Measurements from ENCODE around the gene ABCD3.

Gene ABCD3

GRCh38 chr1:94543001-94543400 is 124.8 kb downstream of the ABCD3 start:
- no peak for TF ChIP-seq CTCF (IDR thresholded peaks at IDR 0.05; ENCODE audit: low read depth, low read length, missing control alignments)
- peak overlapping the region; percentile 80 for H3K4me3 ChIP-seq (replicated peaks; ENCODE audit: low read depth, low read length)
- DNase-seq (ENCODE audit: extremely low read depth, low read depth): no peak

DNA sequence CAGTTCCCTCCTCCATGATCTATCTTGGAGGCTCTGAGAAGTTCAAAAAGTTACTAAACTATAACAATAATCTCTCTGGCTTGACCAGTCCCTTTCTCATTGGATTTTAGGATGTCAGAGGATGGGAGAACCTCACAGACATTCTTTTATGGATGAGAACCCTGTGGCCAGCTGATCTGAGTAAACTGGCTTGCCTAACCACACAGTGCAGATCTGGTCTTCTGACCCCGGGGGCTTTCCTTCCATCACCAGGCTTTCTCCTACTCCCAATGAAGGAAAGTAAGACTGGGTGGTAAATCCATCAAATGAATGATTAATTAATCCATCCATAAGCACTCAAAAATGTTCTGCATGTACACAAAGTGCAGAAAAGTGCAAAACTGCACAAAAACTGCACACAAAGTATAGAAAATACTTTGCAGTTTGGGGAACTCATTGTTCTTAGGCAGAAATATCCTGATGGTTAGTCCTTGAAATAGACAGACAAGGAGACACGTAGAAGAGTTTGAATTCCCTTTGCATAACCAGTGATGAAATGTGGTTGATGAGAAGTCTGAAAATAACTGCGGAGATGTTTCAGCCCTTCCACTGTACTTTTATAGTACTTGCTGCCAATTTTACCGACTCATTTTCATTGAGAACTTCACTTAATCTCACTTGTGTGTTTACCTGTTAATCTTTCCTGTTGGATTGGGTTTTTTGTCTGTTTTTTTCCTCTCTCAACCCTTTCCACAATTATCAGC is 125.9 kb downstream of the ABCD3 start:
- TF ChIP-seq CTCF (IDR thresholded peaks at IDR 0.05; ENCODE audit: low read depth, low read length, missing control alignments): no peak
- H3K4me3 ChIP-seq (replicated peaks; ENCODE audit: low read depth, low read length): no peak overlapping the region
- DNase-seq (ENCODE audit: extremely low read depth, low read depth): no peak

- no peak for TF ChIP-seq CTCF (IDR thresholded peaks at IDR 0.05; ENCODE audit: low read depth, low read length, missing control alignments)
- no peak for DNase-seq (ENCODE audit: extremely low read depth, low read depth)
Measured at GRCh38 chr1:94544706-94545490, 126.7 kb downstream of the ABCD3 start.

DNA sequence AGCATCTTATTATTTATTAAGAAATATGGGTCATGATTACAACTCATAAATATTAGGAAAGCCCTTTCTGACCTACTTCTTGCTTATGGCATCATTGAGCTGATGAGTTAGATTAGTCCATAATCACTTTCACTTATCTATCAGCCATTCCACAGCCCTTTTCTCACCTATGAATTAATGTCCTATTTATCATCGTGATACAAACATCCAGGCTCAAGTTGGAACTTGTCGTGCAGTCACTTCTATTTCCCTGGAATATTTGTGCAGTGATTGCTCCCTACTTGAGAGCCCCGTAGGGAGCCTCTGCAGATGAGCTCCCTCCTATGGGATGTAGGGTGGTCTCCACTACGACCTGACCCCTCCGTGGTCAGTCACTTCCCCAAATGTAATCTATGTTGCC is 131.5 kb downstream of the ABCD3 start:
- no peak for TF ChIP-seq CTCF (IDR thresholded peaks at IDR 0.05; ENCODE audit: low read depth, low read length, missing control alignments)
- no peak overlapping the region for H3K4me3 ChIP-seq (replicated peaks; ENCODE audit: low read depth, low read length)
- no peak for DNase-seq (ENCODE audit: extremely low read depth, low read depth)

More at GRCh38 chr1:94544706-94545490, 126.7 kb downstream of the ABCD3 start:
- H3K4me3 ChIP-seq (replicated peaks; ENCODE audit: low read depth, low read length): no peak overlapping the region

DNA sequence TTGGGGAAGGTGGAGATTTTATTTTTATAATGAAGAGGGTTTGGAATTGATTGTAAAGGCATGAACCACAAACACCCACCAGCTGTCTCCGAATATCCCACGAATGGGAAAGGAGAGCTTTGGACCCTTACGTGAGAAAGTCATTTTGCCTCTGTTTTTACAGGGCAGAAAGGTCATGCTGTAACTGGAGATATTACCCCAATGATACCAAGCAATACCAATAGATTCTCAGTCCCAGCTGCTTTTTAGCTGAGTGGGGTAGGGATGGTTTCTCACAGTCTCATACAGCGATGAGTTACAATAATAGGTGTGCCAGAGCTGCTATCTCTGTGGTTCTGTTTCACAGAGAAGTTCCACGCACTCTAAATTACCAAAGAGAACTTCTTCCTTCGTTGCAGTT is 132.2 kb downstream of the ABCD3 start:
- no peak overlapping the region for H3K4me3 ChIP-seq (replicated peaks; ENCODE audit: low read depth, low read length)
- DNase-seq (ENCODE audit: extremely low read depth, low read depth): no peak
- no peak for TF ChIP-seq CTCF (IDR thresholded peaks at IDR 0.05; ENCODE audit: low read depth, low read length, missing control alignments)

DNA sequence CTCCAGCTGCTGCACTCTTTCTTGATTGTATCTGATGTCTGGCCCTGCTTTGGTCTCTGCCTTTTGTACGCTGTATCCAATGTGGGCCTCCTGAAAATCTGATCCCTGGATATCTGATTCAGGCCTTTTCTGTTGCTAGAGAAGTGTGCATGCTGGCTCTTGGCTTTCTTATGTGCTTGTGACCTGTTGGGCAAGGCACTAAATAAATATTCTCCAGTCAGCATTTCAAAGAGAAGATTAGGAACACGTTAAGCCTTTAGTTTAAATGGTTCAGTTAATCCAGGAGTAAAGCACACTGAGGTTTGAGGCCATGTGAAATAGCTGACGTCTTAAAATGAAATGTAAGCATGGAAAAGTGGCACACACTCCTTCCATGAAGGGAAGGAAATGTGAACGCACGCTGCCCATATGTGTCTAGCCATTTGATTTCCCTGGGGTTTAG is 132.6 kb downstream of the ABCD3 start:
- no peak overlapping the region for H3K4me3 ChIP-seq (replicated peaks; ENCODE audit: low read depth, low read length)
- TF ChIP-seq CTCF (IDR thresholded peaks at IDR 0.05; ENCODE audit: low read depth, low read length, missing control alignments): no peak
- DNase-seq (ENCODE audit: extremely low read depth, low read depth): no peak

All from HFF-Myc (cell line).